Colonic mucosa (tissue), 4 donors: ENCODE data around the gene CDYL. TPM values are rescaled to one million over a fixed set of nuclear protein-coding genes. Genes with fewer than 3 reads are reported as not detected.

Source experiments
- DNase-seq: peaks from one replicate; pipeline ENCODE4 v3.0.0-alpha.2; 2020
- H3K27ac ChIP-seq: fragments of 200-600 bp; one replicate; pipeline ENCODE4 v1.8.0; 2021
- H3K27me3 ChIP-seq: fragments of 200-600 bp; one replicate; pipeline ENCODE4 v1.8.0; 2021
- H3K36me3 ChIP-seq: fragments of 200-600 bp; one replicate; pipeline ENCODE4 v1.8.0; 2021
- H3K4me1 ChIP-seq: fragments of 200-600 bp; one replicate; pipeline ENCODE4 v1.8.0; 2021; ENCODE audit warnings: mild to moderate bottlenecking
- H3K4me3 ChIP-seq: fragments of 200-600 bp; one replicate; pipeline ENCODE4 v1.8.0; 2021
- H3K9ac ChIP-seq, 2 donors: one replicate each; pipeline ENCODE4 v1.7.0; 2013; ENCODE audit warnings: control low read depth in 2 of 2, low read depth in 2 of 2, low read length in 2 of 2
- H3K9me3 ChIP-seq: fragments of 200-600 bp; one replicate; pipeline ENCODE4 v1.8.0; 2021
- intact Hi-C: fragments of 100-400 bp; cut with DNase I; formaldehyde crosslinking; loops from one replicate; pipeline ENCODE4 v1.14.1; 2022
- total RNA-seq, 2 donors: library from RNA; stranded (reverse); fragmentation: NEBNext Ultra II Directional in 1 of 2; extraction: Animal tissue kit (Norgen Biotek cat#: 25700) in 1 of 2; gene quantifications; one replicate each; pipeline ENCODE4 v1.2.1, GENCODE V29; 2021
- TF ChIP-seq, protein P1 (sequence below): fragments of 200-600 bp; IDR thresholded peaks from one replicate; pipeline ENCODE4 v1.8.0; 2022; ENCODE audit warnings: antibody characterized with exemption, mild to moderate bottlenecking
- donor health status: healthy.
- donor health status: DM: no; HTN: no; CAD: no.
- donor health status: DM: no; HTN: no; CAD: no.

Gene CDYL
- total RNA-seq, 2 donors from 2014 or later = 44.3 to 48.6 TPM

DNA sequence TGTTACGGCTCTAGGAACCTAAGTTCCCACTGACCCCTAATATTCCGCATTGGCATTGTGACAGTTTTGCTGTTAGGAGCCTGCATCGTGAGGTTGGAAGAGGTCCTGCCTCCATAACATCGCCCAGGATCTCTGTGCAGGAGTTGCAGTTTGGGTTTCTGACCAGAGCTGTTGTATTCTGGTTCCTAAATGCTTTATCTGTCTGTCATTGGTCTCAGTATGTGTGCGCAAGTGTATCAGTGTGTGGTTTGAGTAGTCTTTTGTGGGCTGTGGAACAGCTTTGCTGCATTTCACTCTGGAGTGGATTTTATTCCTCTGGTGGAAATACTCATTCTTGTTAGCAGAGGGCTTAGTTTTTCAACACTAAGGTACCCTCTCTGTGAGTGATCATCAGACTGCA, 95.6 kb downstream of the CDYL start:
- Histone ChIP-seq H3K9ac (no peak overlapping the region), H3K27ac (no peak overlapping the region), H3K27me3 (no peaks in the 10 kb centered on the region), H3K4me3 (no peak overlapping the region), H3K9me3 (no peaks in the 10 kb centered on the region), H3K36me3 (no peaks in the 10 kb centered on the region), H3K4me1 (no peaks in the 10 kb centered on the region)
- TF ChIP-seq, protein P1, sequence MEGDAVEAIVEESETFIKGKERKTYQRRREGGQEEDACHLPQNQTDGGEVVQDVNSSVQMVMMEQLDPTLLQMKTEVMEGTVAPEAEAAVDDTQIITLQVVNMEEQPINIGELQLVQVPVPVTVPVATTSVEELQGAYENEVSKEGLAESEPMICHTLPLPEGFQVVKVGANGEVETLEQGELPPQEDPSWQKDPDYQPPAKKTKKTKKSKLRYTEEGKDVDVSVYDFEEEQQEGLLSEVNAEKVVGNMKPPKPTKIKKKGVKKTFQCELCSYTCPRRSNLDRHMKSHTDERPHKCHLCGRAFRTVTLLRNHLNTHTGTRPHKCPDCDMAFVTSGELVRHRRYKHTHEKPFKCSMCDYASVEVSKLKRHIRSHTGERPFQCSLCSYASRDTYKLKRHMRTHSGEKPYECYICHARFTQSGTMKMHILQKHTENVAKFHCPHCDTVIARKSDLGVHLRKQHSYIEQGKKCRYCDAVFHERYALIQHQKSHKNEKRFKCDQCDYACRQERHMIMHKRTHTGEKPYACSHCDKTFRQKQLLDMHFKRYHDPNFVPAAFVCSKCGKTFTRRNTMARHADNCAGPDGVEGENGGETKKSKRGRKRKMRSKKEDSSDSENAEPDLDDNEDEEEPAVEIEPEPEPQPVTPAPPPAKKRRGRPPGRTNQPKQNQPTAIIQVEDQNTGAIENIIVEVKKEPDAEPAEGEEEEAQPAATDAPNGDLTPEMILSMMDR = no peak
- no peak for DNase-seq
- intact Hi-C loops = no loop called here

- no peak overlapping the region for H3K27ac ChIP-seq
- intact Hi-C loops = no loop called here
- H3K4me3 ChIP-seq = no peak overlapping the region
- no peaks in the 10 kb centered on the region for H3K4me1 ChIP-seq
- no peaks in the 10 kb centered on the region for H3K9me3 ChIP-seq
- H3K9ac ChIP-seq = no peak overlapping the region
- H3K27me3 ChIP-seq = no peaks in the 10 kb centered on the region
- no peak for DNase-seq
- TF ChIP-seq, protein P1 = no peak
- H3K36me3 ChIP-seq = no peaks in the 10 kb centered on the region
Measured at GRCh38 chr6:4872841-4873240, 96.6 kb downstream of the CDYL start.

DNA sequence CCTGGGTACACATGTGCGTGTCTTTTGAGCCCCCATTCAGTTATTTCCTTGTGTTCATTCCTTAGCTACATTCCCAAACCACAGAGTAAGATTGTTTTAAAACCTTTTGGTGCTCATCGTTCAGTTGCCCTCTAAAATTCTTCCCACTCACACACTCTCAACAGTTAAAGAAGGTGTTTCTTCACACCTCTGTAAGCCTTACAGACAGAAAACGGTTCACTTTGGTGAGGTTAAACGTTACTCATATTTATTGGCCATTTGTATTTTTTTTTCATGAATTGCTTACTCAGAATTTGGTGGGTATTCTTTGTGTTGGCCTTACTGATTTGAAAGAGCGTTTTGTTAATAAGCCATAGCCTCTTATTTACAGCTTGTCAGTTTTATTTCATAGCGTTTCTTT, 97.7 kb downstream of the CDYL start:
- Histone ChIP-seq H3K36me3 (no peaks in the 10 kb centered on the region), H3K27me3 (no peaks in the 10 kb centered on the region), H3K9me3 (no peaks in the 10 kb centered on the region), H3K9ac (no peak overlapping the region), H3K4me1 (no peaks in the 10 kb centered on the region), H3K4me3 (no peak overlapping the region), H3K27ac (no peak overlapping the region)
- TF ChIP-seq, protein P1 = no peak
- intact Hi-C loops = no loop called here
- no peak for DNase-seq

DNA sequence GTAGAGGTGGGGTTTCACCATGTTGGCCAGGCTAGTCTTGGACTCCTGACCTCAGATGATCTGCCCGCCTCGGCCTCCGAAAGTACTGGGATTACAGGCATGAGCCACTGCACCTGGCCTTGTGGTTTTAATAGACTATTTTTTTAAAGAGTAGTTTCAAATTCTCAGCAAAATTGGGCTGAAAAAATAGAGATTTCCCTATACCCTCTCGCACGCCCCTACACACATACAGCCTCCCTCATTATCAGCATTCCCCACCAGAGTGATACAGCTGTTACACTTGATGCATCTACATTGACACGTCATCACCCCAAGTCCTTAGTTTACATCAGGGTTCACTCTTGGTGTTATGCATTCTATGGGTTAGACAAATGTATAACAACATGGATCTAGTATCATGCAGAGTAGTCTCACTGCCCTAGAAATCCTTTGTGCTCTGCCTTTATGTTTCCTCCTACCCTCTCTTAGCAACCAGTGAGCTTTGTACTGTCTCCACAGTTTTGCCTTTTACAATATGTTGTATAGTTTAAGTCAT, 103.6 kb downstream of the CDYL start:
- peak; percentile 31 for DNase-seq
- Histone ChIP-seq H3K36me3 (no peaks in the 10 kb centered on the region), H3K27me3 (no peaks in the 10 kb centered on the region), H3K9ac (peak overlapping the region in 1 of 2 donors; percentile 41), H3K9me3 (no peaks in the 10 kb centered on the region), H3K27ac (peak overlapping the region; percentile 64), H3K4me3 (no peak overlapping the region), H3K4me1 (peaks cover 11% of the 10 kb centered on the region)
- TF ChIP-seq, protein P1 = no peak
- intact Hi-C loops = no loop called here

- Histone ChIP-seq H3K9ac (peak overlapping the region in 1 of 2 donors; percentile 9), H3K9me3 (no peaks in the 10 kb centered on the region), H3K4me3 (no peak overlapping the region), H3K36me3 (no peaks in the 10 kb centered on the region), H3K4me1 (peaks cover 11% of the 10 kb centered on the region), H3K27ac (peak overlapping the region; percentile 64), H3K27me3 (no peaks in the 10 kb centered on the region)
- DNase-seq = no peak
- TF ChIP-seq, protein P1 = no peak
- intact Hi-C loops = no loop called here
Measured at GRCh38 chr6:4880363-4880762, 104.2 kb downstream of the CDYL start.
